NT2/D1 (cell line): ENCODE measurements around the gene CHFR.

Experiments
- SUZ12 ChIP-seq: IDR thresholded peaks from 2 replicates; pipeline ENCODE4 v1.6.1; 2011; ENCODE audit not compliant: insufficient read length, insufficient read depth; ENCODE audit errors: extremely low read depth
- YY1 ChIP-seq: IDR thresholded peaks from 2 replicates; pipeline ENCODE4 v1.6.1; 2011; ENCODE audit not compliant: insufficient read length, insufficient read depth
- ZNF274 ChIP-seq: IDR thresholded peaks from 2 replicates; pipeline ENCODE4 v1.6.1; 2011; ENCODE audit warnings: mild to moderate bottlenecking, low read depth, low read length

GRCh38 chr12:132851465-132851864 lies 35.9 kb downstream of the CHFR start:
- no peak for TF ChIP-seq ZNF274
- TF ChIP-seq YY1 = no peak
- no peak for TF ChIP-seq SUZ12
